ENCODE data around the gene FAM180A. TPM values are rescaled to one million over a fixed set of nuclear protein-coding genes. Genes with fewer than 3 reads are reported as not detected.

Gene FAM180A
- total RNA-seq, 1 donor from 2014 or later, result not detected

DNA sequence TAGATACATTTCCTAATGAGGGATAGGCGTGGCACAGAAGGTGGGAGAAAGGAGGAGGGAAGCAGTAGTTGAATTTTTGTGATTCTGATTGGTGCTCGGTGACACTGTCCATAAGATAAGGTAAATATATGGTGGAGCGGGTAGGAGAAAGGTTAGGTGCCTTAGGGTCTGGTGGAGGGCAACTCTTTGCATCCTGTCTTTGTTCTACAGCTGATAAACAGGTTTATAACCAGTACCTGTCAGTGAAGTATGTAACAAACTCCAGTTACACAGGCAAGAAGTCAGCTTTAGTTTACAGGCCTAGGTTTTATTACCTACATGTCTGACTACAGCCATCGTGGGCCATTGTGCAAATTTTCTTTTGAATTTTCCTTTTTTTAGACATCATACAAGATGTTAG lies 10.9 kb upstream of the FAM180A start:
- Mint-ChIP-seq H3K27me3 (ENCODE audit: unreplicated experiment) (no peaks in the 10 kb centered on the region), H3K27ac (ENCODE audit: unreplicated experiment) (no peak overlapping the region), H3K4me3 (ENCODE audit: unreplicated experiment) (no peak overlapping the region), H3K9me3 (ENCODE audit: unreplicated experiment) (no peaks in the 10 kb centered on the region), H3K36me3 (ENCODE audit: unreplicated experiment) (peaks cover 4% of the 10 kb centered on the region), H3K4me1 (ENCODE audit: low read depth, unreplicated experiment) (peaks cover 4% of the 10 kb centered on the region)
- no peak for DNase-seq
- TF ChIP-seq, protein P1, sequence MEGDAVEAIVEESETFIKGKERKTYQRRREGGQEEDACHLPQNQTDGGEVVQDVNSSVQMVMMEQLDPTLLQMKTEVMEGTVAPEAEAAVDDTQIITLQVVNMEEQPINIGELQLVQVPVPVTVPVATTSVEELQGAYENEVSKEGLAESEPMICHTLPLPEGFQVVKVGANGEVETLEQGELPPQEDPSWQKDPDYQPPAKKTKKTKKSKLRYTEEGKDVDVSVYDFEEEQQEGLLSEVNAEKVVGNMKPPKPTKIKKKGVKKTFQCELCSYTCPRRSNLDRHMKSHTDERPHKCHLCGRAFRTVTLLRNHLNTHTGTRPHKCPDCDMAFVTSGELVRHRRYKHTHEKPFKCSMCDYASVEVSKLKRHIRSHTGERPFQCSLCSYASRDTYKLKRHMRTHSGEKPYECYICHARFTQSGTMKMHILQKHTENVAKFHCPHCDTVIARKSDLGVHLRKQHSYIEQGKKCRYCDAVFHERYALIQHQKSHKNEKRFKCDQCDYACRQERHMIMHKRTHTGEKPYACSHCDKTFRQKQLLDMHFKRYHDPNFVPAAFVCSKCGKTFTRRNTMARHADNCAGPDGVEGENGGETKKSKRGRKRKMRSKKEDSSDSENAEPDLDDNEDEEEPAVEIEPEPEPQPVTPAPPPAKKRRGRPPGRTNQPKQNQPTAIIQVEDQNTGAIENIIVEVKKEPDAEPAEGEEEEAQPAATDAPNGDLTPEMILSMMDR (IDR thresholded peaks at IDR 0.05; ENCODE audit: partially characterized antibody, unreplicated experiment), result no peak

DNA sequence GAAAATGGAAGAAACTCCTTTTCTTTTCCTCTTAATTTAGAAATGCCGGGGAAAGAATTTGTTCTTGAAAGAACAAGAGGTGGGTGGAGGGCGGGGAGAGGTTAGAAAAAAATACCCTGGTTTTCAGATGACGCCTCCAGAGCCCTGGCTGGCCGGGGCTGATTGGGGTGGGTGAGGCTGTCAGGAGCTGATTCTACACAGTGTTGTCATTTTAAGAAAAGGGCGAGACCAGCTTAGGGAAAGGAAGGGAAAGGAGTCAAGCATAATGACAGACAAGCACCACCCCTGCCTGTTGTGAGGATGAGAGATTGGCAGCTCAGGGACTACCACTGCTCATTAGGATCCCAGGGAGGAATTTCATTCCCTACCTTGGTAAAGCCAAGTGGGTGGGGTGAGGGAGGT lies 9.9 kb upstream of the FAM180A start:
- Mint-ChIP-seq H3K9me3 (ENCODE audit: unreplicated experiment) (peaks cover 3% of the 10 kb centered on the region), H3K27me3 (ENCODE audit: unreplicated experiment) (peaks cover 4% of the 10 kb centered on the region), H3K4me3 (ENCODE audit: unreplicated experiment) (no peak overlapping the region), H3K36me3 (ENCODE audit: unreplicated experiment) (peaks cover 9% of the 10 kb centered on the region), H3K4me1 (ENCODE audit: low read depth, unreplicated experiment) (peaks cover 4% of the 10 kb centered on the region), H3K27ac (ENCODE audit: unreplicated experiment) (no peak overlapping the region)
- TF ChIP-seq, protein P1 (IDR thresholded peaks at IDR 0.05; ENCODE audit: partially characterized antibody, unreplicated experiment), result no peak
- no peak for DNase-seq

DNA sequence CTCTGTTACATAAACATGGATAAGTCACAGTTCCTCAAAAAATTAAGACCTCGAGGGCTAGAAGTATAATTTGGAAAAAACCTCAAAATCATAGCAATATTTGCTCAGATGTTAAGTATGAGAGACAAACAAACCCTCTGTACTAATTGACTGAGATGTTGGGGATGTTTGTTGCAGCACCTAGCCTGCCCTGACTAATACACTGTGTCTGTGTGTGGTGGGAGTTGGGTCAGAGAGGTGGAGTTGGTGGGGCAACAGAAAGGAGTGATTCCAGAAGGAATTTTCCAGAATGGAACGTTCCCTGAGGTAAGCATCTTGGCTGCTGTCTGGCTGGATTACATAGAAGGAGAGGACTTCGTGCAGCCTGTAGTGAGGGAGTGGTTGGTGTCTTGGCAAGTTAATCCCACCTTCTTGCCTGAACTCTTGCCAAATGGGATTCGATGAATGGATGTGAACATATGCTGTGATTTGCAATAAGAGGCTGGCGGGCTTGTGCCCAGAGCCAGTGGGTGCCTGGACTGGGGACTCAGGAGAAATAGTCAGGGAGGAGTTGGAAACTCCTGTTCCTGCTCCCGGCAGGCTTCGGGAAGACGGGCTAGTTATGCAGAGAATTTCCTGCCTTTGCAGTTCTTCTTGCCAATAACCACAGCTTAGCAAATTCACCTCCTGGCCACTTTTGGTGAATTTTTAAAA lies 9.3 kb upstream of the FAM180A start:
- DNase-seq, result no peak
- H3K27ac Mint-ChIP-seq (ENCODE audit: unreplicated experiment), result no peak overlapping the region
- peaks cover 4% of the 10 kb centered on the region for H3K4me1 Mint-ChIP-seq (ENCODE audit: low read depth, unreplicated experiment)
- no peak overlapping the region for H3K4me3 Mint-ChIP-seq (ENCODE audit: unreplicated experiment)
- peaks cover 9% of the 10 kb centered on the region for H3K36me3 Mint-ChIP-seq (ENCODE audit: unreplicated experiment)
- TF ChIP-seq, protein P1 (IDR thresholded peaks at IDR 0.05; ENCODE audit: partially characterized antibody, unreplicated experiment), result no peak
- peaks cover 3% of the 10 kb centered on the region for H3K9me3 Mint-ChIP-seq (ENCODE audit: unreplicated experiment)
- H3K27me3 Mint-ChIP-seq (ENCODE audit: unreplicated experiment), result peaks cover 4% of the 10 kb centered on the region

DNA sequence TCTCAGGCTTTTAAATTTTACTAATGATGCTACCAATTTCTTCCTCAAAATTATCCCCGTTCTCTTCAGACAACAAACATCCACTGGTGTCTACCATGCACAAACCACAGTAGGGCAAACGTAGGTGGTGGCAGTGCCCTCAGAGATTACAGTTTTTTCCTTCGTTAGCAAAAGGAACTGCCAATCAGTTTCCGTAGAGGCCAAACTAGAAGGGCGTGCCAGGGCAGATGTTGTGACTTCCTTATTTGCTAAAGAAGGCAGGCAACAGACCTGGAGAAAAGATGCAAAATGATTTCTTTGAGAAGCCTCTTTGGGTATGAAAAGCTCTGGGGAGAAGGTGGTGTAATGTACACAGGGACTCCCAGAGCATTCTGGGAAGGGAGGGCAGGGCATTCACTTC lies 7.6 kb upstream of the FAM180A start:
- peaks cover 4% of the 10 kb centered on the region for H3K27me3 Mint-ChIP-seq (ENCODE audit: unreplicated experiment)
- no peak for DNase-seq
- H3K9me3 Mint-ChIP-seq (ENCODE audit: unreplicated experiment), result peaks cover 3% of the 10 kb centered on the region
- peaks cover 9% of the 10 kb centered on the region for H3K36me3 Mint-ChIP-seq (ENCODE audit: unreplicated experiment)
- TF ChIP-seq, protein P1 (IDR thresholded peaks at IDR 0.05; ENCODE audit: partially characterized antibody, unreplicated experiment), result no peak
- H3K4me3 Mint-ChIP-seq (ENCODE audit: unreplicated experiment), result no peak overlapping the region
- H3K4me1 Mint-ChIP-seq (ENCODE audit: low read depth, unreplicated experiment), result peaks cover 4% of the 10 kb centered on the region
- no peak overlapping the region for H3K27ac Mint-ChIP-seq (ENCODE audit: unreplicated experiment)

DNA sequence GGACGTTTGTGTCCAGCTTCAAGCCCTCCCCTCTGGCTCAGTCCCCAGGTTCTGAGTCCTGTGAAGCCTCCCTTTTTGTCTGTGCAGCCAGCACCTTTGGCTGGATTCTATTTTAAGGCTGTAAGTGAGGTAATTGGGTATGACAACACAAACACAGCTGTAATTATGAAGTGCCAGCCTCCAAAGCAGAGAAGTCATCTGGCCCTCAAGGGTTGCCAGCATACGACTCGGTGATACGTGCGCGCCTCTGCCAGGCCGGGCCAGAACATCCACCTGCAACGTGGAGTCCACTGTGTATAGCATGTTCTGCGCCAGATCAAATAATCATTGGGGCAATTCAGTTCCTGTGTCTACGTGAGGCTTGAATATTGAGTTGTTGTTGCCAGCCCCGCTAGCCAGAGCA lies 6.7 kb upstream of the FAM180A start:
- TF ChIP-seq, protein P1 (IDR thresholded peaks at IDR 0.05; ENCODE audit: partially characterized antibody, unreplicated experiment), result no peak
- Mint-ChIP-seq H3K27ac (ENCODE audit: unreplicated experiment) (no peak overlapping the region), H3K36me3 (ENCODE audit: unreplicated experiment) (peaks cover 9% of the 10 kb centered on the region), H3K4me3 (ENCODE audit: unreplicated experiment) (no peak overlapping the region), H3K27me3 (ENCODE audit: unreplicated experiment) (peaks cover 4% of the 10 kb centered on the region), H3K4me1 (ENCODE audit: low read depth, unreplicated experiment) (peaks cover 4% of the 10 kb centered on the region), H3K9me3 (ENCODE audit: unreplicated experiment) (peaks cover 3% of the 10 kb centered on the region)
- no peak for DNase-seq
